Measurements from ENCODE around the gene HPSE2. TPM values are rescaled to one million over a fixed set of nuclear protein-coding genes. Genes with fewer than 3 reads are reported as not detected.

HPSE2 gene
- total RNA-seq, 1 donor from 2014 or later: not detected

- intact Hi-C loops (cut with DNase I): no loop called here
- DNase-seq (no peak), ATAC-seq (ENCODE audit: poor library complexity) (no peak)
Observed at GRCh38 chr10:98814470-98814869, 421.2 kb downstream of the HPSE2 start.

GRCh38 chr10:98808282-98808892 is 427.3 kb downstream of the HPSE2 start:
- no peak for DNase-seq
- intact Hi-C loops (cut with DNase I): no loop called here
- ATAC-seq (ENCODE audit: poor library complexity): no peak

- no peak for DNase-seq
- ATAC-seq (ENCODE audit: poor library complexity): no peak
- intact Hi-C loops (cut with DNase I): no loop called here
Observed at GRCh38 chr10:98800263-98800662, 435.4 kb downstream of the HPSE2 start.

GRCh38 chr10:98795467-98795866 is 440.2 kb downstream of the HPSE2 start:
- intact Hi-C loops (cut with DNase I): no loop called here
- ATAC-seq (ENCODE audit: poor library complexity) (no peak), DNase-seq (no peak)

- intact Hi-C loops (cut with DNase I): no loop called here
- ATAC-seq (ENCODE audit: poor library complexity): no peak
Observed at GRCh38 chr10:98790817-98791216, 444.8 kb downstream of the HPSE2 start.

GRCh38 chr10:98778277-98778759 is 457.3 kb downstream of the HPSE2 start:
- ATAC-seq (ENCODE audit: poor library complexity) (no peak), DNase-seq (no peak)
- intact Hi-C loops (cut with DNase I): no loop called here

More at GRCh38 chr10:98790817-98791216, 444.8 kb downstream of the HPSE2 start:
- no peak for DNase-seq

GRCh38 chr10:98758463-98758862 is 477.2 kb downstream of the HPSE2 start:
- ATAC-seq (ENCODE audit: poor library complexity): no peak
- no peak for DNase-seq
- intact Hi-C loops (cut with DNase I): no loop called here

GRCh38 chr10:98748298-98748697 is 487.4 kb downstream of the HPSE2 start:
- DNase-seq: no peak
- intact Hi-C loops (cut with DNase I): no loop called here
- ATAC-seq (ENCODE audit: poor library complexity): no peak

- ATAC-seq (ENCODE audit: poor library complexity): no peak
- no peak for DNase-seq
- intact Hi-C loops (cut with DNase I): no loop called here
Observed at GRCh38 chr10:98745645-98746044, 490.0 kb downstream of the HPSE2 start.

GRCh38 chr10:98720551-98720950 is 515.1 kb downstream of the HPSE2 start:
- no peak for ATAC-seq (ENCODE audit: poor library complexity)

GRCh38 chr10:98713586-98713985 is 522.1 kb downstream of the HPSE2 start:
- ATAC-seq (ENCODE audit: poor library complexity) (no peak), DNase-seq (no peak)
- intact Hi-C loops (cut with DNase I): no loop called here

More at GRCh38 chr10:98720551-98720950, 515.1 kb downstream of the HPSE2 start:
- no peak for DNase-seq
- intact Hi-C loops (cut with DNase I): no loop called here

- no peak for ATAC-seq (ENCODE audit: poor library complexity)
- no peak for DNase-seq
- intact Hi-C loops (cut with DNase I): no loop called here
Observed at GRCh38 chr10:98696516-98696915, 539.1 kb downstream of the HPSE2 start.

- intact Hi-C loops (cut with DNase I): no loop called here
- no peak for ATAC-seq (ENCODE audit: poor library complexity)
- no peak for DNase-seq
Observed at GRCh38 chr10:98694883-98695282, 540.8 kb downstream of the HPSE2 start.

GRCh38 chr10:98694014-98694413 is 541.6 kb downstream of the HPSE2 start:
- intact Hi-C loops (cut with DNase I): no loop called here

GRCh38 chr10:98687685-98688084 is 548.0 kb downstream of the HPSE2 start:
- DNase-seq: no peak
- no peak for ATAC-seq (ENCODE audit: poor library complexity)
- intact Hi-C loops (cut with DNase I): no loop called here

More at GRCh38 chr10:98694014-98694413, 541.6 kb downstream of the HPSE2 start:
- ATAC-seq (ENCODE audit: poor library complexity) (peak; percentile 22), DNase-seq (no peak)

- no peak for ATAC-seq (ENCODE audit: poor library complexity)
Observed at GRCh38 chr10:98684019-98684899, 551.4 kb downstream of the HPSE2 start.

GRCh38 chr10:98676895-98677294 is 558.8 kb downstream of the HPSE2 start:
- no peak for ATAC-seq (ENCODE audit: poor library complexity)
- intact Hi-C loops (cut with DNase I): no loop called here
- DNase-seq: no peak

More at GRCh38 chr10:98684019-98684899, 551.4 kb downstream of the HPSE2 start:
- intact Hi-C loops (cut with DNase I): no loop called here
- no peak for DNase-seq

- intact Hi-C loops (cut with DNase I): no loop called here
- ATAC-seq (ENCODE audit: poor library complexity): no peak
- DNase-seq: no peak
Observed at GRCh38 chr10:98675902-98676301, 559.8 kb downstream of the HPSE2 start.

- intact Hi-C loops (cut with DNase I): no loop called here
- ATAC-seq (ENCODE audit: poor library complexity) (no peak), DNase-seq (no peak)
Observed at GRCh38 chr10:98673171-98673782, 562.4 kb downstream of the HPSE2 start.

Data from Right ventricle myocardium superior (tissue), 1 donor.